ENCODE measurements around the gene DFFA.

DNA sequence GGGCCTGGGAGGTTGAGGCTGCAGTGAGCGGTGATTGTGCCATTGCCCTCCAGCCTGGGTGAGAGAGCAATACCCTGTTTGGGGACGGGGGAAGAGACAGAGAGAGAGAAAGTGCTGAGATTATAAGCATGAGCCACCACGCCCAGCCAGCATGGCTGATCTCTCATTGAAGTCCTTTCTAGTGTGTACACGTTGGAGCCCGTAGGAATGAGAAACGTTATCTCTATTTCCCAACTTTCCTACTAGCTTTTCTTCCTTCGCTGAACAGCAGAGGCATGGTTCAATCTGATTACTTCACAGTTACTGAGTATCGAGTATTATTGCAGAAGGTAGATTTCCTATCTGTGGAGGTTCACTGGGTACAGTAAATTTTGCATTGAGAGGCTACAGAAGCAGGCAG, 7.0 kb upstream of the DFFA start:
- TF ChIP-seq, protein P1, sequence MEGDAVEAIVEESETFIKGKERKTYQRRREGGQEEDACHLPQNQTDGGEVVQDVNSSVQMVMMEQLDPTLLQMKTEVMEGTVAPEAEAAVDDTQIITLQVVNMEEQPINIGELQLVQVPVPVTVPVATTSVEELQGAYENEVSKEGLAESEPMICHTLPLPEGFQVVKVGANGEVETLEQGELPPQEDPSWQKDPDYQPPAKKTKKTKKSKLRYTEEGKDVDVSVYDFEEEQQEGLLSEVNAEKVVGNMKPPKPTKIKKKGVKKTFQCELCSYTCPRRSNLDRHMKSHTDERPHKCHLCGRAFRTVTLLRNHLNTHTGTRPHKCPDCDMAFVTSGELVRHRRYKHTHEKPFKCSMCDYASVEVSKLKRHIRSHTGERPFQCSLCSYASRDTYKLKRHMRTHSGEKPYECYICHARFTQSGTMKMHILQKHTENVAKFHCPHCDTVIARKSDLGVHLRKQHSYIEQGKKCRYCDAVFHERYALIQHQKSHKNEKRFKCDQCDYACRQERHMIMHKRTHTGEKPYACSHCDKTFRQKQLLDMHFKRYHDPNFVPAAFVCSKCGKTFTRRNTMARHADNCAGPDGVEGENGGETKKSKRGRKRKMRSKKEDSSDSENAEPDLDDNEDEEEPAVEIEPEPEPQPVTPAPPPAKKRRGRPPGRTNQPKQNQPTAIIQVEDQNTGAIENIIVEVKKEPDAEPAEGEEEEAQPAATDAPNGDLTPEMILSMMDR (IDR thresholded peaks at IDR 0.05; ENCODE audit: low read depth, low read length): no peak
- no peak for TF ChIP-seq POLR2A (IDR thresholded peaks at IDR 0.05; ENCODE audit: extremely low read depth, insufficient read length)
